HG03442 (cell line): ENCODE measurements around the gene CLPX.
A peak's percentile ranks its signal among the peaks of the same experiment; 100 is the strongest.
"Not testable (repeated sequence)": the region's sequence is repeated elsewhere in the genome, so short reads cannot be mapped to it uniquely, and the experiment has no call there.

ENCODE experiments used
- ATAC-seq: cut with Tn5 transposase; IDR thresholded peaks from one replicate; pipeline ENCODE4 v1.9.1; 2021; ENCODE audit warnings: mild to moderate bottlenecking, moderate library complexity; ENCODE audit not compliant: unreplicated experiment

The CLPX gene

GRCh38 chr15:65207280-65207840, 22.2 kb upstream of the CLPX start:
- no peak for ATAC-seq

- ATAC-seq, result no peak
Observed at GRCh38 chr15:65206750-65207149, 21.6 kb upstream of the CLPX start.

GRCh38 chr15:65204931-65205660, 20.0 kb upstream of the CLPX start:
- no peak for ATAC-seq

GRCh38 chr15:65204236-65204930, 19.2 kb upstream of the CLPX start:
- no peak for ATAC-seq

- ATAC-seq, result no peak
Observed at GRCh38 chr15:65201918-65202317, 16.8 kb upstream of the CLPX start.

GRCh38 chr15:65198571-65198970, 13.4 kb upstream of the CLPX start:
- no peak for ATAC-seq

- ATAC-seq, result no peak
Observed at GRCh38 chr15:65197337-65197645, 12.1 kb upstream of the CLPX start.

GRCh38 chr15:65196637-65197336, 11.6 kb upstream of the CLPX start:
- no peak for ATAC-seq

- ATAC-seq, result no peak
Observed at GRCh38 chr15:65195548-65195923, 10.4 kb upstream of the CLPX start.

- no peak for ATAC-seq
Observed at GRCh38 chr15:65194826-65195547, 9.8 kb upstream of the CLPX start.

GRCh38 chr15:65192016-65192415, 6.9 kb upstream of the CLPX start:
- no peak for ATAC-seq

- no peak for ATAC-seq
Observed at GRCh38 chr15:65189102-65189740, 4.1 kb upstream of the CLPX start.

- not testable (repeated sequence) for ATAC-seq
Observed at GRCh38 chr15:65188472-65188871, 3.3 kb upstream of the CLPX start.

GRCh38 chr15:65184305-65184867, 756 bp downstream of the CLPX start:
- peak; percentile 14 for ATAC-seq

GRCh38 chr15:65183865-65184159, 1.3 kb downstream of the CLPX start:
- ATAC-seq, result no peak

- no peak for ATAC-seq
Observed at GRCh38 chr15:65182538-65182937, 2.6 kb downstream of the CLPX start.

GRCh38 chr15:65181582-65182353, 3.4 kb downstream of the CLPX start:
- ATAC-seq, result not testable (repeated sequence)

- ATAC-seq, result no peak
Observed at GRCh38 chr15:65180167-65180566, 5.0 kb downstream of the CLPX start.

GRCh38 chr15:65177901-65178300, 7.2 kb downstream of the CLPX start:
- no peak for ATAC-seq

- ATAC-seq, result no peak
Observed at GRCh38 chr15:65176056-65176455, 9.1 kb downstream of the CLPX start.
